Gastroesophageal sphincter (tissue), 3 donors: ENCODE data around the gene FIGNL1.

Experiments used
- CTCF ChIP-seq, 4 experiments: fragments of 200-600 bp in 2 of 4; fragments of 450-650 bp in 2 of 4; sonication (generic) in 1 of 4; IDR thresholded peaks; one replicate each; pipeline ENCODE4 v1.5.1; 2017 to 2019; ENCODE audit warnings: antibody characterized with exemption in 4 of 4, mild to moderate bottlenecking in 2 of 4, moderate library complexity in 2 of 4
- POLR2A ChIP-seq, 2 donors: fragments of 450-650 bp; IDR thresholded peaks; one replicate each; pipeline ENCODE4 v1.6.1; 2017; ENCODE audit warnings: antibody characterized with exemption in 2 of 2, mild to moderate bottlenecking in 2 of 2, moderate library complexity in 1 of 2

- no peak for TF ChIP-seq CTCF (IDR thresholded peaks at IDR 0.05)
- no peak for TF ChIP-seq POLR2A (IDR thresholded peaks at IDR 0.05)
Observed at GRCh38 chr7:50495746-50496145, 45.6 kb upstream of the FIGNL1 start.
